PC-3 (cell line): ENCODE measurements around the gene BAIAP2L1. TPM values are rescaled to one million over a fixed set of nuclear protein-coding genes. Genes with fewer than 3 reads are reported as not detected.

ENCODE experiments used
- ATAC-seq: fragments of 200-7000 bp; cut with Tn5 transposase; 2 replicates; pipeline ENCODE4 v1.9.1; 2020; ENCODE audit warnings: mild to moderate bottlenecking, moderate library complexity
- BruUV-seq: library from RNA; stranded (reverse); fragments of 400-500 nt; replicated peaks from 2 replicates; lab custom pipeline; 2021; lab: Mats Ljungman, UMichigan
- CTCF ChIA-PET: fragments of 300-600 bp; sonication (Branson Sonifier 250); formaldehyde crosslinking; loops from one replicate; lab custom pipeline; 2022; ENCODE audit warnings: antibody characterized with exemption; lab: Charles Lee
- POLR2A ChIA-PET: fragments of 300-600 bp; sonication (Branson Sonifier 250); formaldehyde crosslinking; loops from one replicate; lab custom pipeline; 2022; ENCODE audit warnings: antibody characterized with exemption; ENCODE audit not compliant: unreplicated experiment; lab: Charles Lee
- DNase-seq: peaks from one replicate; pipeline ENCODE4 v3.0.0-alpha.2; 2015
- H2AFZ ChIP-seq: fragments of 300-600 bp; sonication (generic); 2 replicates; pipeline ENCODE4 v1.6.0; 2016; ENCODE audit warnings: antibody characterized with exemption, low read length
- H3F3A ChIP-seq: fragments of 300-600 bp; sonication (generic); one replicate; pipeline ENCODE4 v1.6.0; 2017; ENCODE audit warnings: antibody characterized with exemption, low read length, control low read depth, mild to moderate bottlenecking; ENCODE audit not compliant: unreplicated experiment
- H3K27ac ChIP-seq: fragments of 300-600 bp; sonication (generic); 2 replicates; pipeline ENCODE4 v1.5.1; 2016; ENCODE audit warnings: mild to moderate bottlenecking, low read length
- H3K27me3 ChIP-seq: fragments of 300-600 bp; sonication (generic); 2 replicates; pipeline ENCODE4 v1.6.1; 2016; ENCODE audit warnings: low read length, mixed read lengths
- H3K36me3 ChIP-seq: fragments of 300-600 bp; sonication (generic); 2 replicates; pipeline ENCODE4 v1.6.1; 2016; ENCODE audit warnings: low read depth, mixed run types, low read length, mixed read lengths
- H3K4me1 ChIP-seq: fragments of 300-600 bp; sonication (generic); 2 replicates; pipeline ENCODE4 v1.5.1; 2016; ENCODE audit warnings: low read length; ENCODE audit not compliant: insufficient read depth
- H3K4me2 ChIP-seq: fragments of 300-600 bp; sonication (generic); 2 replicates; pipeline ENCODE4 v1.6.0; 2016; ENCODE audit warnings: low read length
- H3K4me3 ChIP-seq: fragments of 300-600 bp; sonication (generic); 2 replicates; pipeline ENCODE4 v1.5.1; 2016; ENCODE audit warnings: mild to moderate bottlenecking, low read length, mixed read lengths
- H3K79me2 ChIP-seq: fragments of 300-600 bp; sonication (generic); 2 replicates; pipeline ENCODE4 v1.6.1; 2017; ENCODE audit warnings: low read length, mixed read lengths
- H3K9ac ChIP-seq: fragments of 300-600 bp; sonication (generic); 2 replicates; pipeline ENCODE4 v1.6.0; 2016; ENCODE audit warnings: mild to moderate bottlenecking, low read length
- H3K9me2 ChIP-seq: fragments of 300-600 bp; sonication (generic); replicated peaks from 2 replicates; pipeline ENCODE4 v1.6.1; 2016; ENCODE audit warnings: mixed run types, low read length, mixed read lengths
- H3K9me3 ChIP-seq: fragments of 300-600 bp; sonication (generic); 2 replicates; pipeline ENCODE4 v1.6.1; 2016; ENCODE audit warnings: low read length, mixed read lengths
- H4K20me1 ChIP-seq: fragments of 300-600 bp; sonication (generic); 2 replicates; pipeline ENCODE4 v1.6.1; 2016; ENCODE audit warnings: low read length, mixed read lengths
- EZH2 ChIP-seq: fragments of 300-600 bp; sonication (generic); IDR thresholded peaks from one replicate; pipeline ENCODE4 v1.6.1; 2017; ENCODE audit warnings: antibody characterized with exemption, mild to moderate bottlenecking, low read length; ENCODE audit not compliant: unreplicated experiment
- EZH2phosphoT487 ChIP-seq: fragments of 300-600 bp; sonication (generic); IDR thresholded peaks from 2 replicates; pipeline ENCODE4 v1.6.1; 2018; ENCODE audit warnings: mild to moderate bottlenecking, antibody characterized with exemption, low read length, borderline replicate concordance
- intact Hi-C: fragments of 100-400 bp; cut with micrococcal nuclease; formaldehyde crosslinking; loops from 2 replicates; pipeline ENCODE4 v1.9.0; 2023
- total RNA-seq: library from RNA; depleted of rRNA; stranded (reverse); fragments of >200 nt; gene quantifications from 2 replicates; pipeline ENCODE4 v1.2.3, GENCODE V29; 2014
- TF ChIP-seq, protein P1 (sequence below): fragments of 300-600 bp; sonication (generic); conservative IDR thresholded peaks from 2 replicates; pipeline ENCODE4 v1.5.1; 2017; ENCODE audit warnings: antibody characterized with exemption, low read depth, mild to moderate bottlenecking, low read length

Gene BAIAP2L1
- total RNA-seq, 1 experiment from 2014 or later: 18.9 TPM

DNA sequence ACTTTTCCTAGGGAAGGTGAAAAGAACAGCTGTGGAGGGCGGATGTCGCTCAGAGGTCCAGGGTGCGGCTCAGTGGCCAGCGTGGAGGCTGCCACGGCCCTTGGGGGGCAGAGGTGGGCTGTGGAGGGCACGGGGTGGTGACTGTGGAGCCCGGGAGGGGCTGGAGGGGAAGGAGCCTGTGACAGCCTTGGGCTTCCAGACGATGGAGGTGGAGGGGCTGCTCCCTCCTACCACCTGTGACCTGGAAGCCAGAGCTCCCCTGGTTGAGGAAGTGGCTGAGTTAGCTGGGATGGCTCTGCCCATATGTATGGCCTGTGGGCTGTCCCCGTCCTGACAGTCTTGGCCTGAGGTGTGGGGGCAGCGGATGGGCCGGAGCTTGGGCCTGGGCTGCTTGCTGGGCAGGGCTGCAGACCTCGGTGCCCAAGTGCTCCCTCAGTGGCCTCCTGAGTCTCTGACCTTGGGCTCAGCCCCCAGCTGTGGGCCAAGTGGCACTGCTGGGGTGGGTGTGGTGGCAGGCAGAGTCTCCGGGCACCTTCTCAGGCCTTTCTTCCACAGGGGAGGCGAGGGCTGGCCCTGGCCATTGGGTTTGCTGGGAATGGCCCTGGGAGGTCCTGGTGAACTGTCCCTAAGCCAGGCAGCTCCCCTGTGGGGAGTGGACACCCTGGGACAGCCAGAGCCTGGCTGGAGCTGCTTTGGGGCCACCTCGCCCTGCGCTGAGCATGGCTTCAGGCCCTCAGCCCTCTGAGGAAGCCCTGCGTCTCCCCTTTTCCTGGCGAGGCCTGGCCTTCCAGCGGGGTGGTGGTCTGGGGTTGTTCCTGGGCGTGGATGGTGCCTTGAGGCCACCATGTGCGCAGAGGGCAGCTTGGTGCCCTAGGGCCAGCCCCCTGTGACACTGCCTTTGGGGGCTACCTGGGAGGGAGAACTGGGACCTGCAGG, 115.5 kb downstream of the BAIAP2L1 start:
- Histone ChIP-seq H3K9me3 (no peaks in the 10 kb centered on the region), H3K27ac (peak overlapping the region; percentile 84), H4K20me1 (peaks cover 9% of the 10 kb centered on the region), H3F3A (no peaks in the 10 kb centered on the region), H3K4me1 (peaks cover 47% of the 10 kb centered on the region), H3K27me3 (no peaks in the 10 kb centered on the region), H3K79me2 (peaks cover 82% of the 10 kb centered on the region), H3K9me2 (no peaks in the 10 kb centered on the region), H3K4me3 (peak overlapping the region; percentile 97), H2AFZ (no peak overlapping the region), H3K4me2 (peak overlapping the region; percentile 100), H3K9ac (peak overlapping the region; percentile 97), H3K36me3 (no peaks in the 10 kb centered on the region; the same call in 1 of the 2 replicates)
- intact Hi-C loops: no loop called here
- POLR2A ChIA-PET: interaction anchor here (0.6 kb wide), 2 partner anchors 48 to 110 kb away, joined by 5 to 6 read pairs; no protein-coding TSS in a partner anchor
- no TSS peak for BruUV-seq
- no peak for ATAC-seq
- no peak for DNase-seq
- no peak for TF ChIP-seq EZH2
- TF ChIP-seq, protein P1, sequence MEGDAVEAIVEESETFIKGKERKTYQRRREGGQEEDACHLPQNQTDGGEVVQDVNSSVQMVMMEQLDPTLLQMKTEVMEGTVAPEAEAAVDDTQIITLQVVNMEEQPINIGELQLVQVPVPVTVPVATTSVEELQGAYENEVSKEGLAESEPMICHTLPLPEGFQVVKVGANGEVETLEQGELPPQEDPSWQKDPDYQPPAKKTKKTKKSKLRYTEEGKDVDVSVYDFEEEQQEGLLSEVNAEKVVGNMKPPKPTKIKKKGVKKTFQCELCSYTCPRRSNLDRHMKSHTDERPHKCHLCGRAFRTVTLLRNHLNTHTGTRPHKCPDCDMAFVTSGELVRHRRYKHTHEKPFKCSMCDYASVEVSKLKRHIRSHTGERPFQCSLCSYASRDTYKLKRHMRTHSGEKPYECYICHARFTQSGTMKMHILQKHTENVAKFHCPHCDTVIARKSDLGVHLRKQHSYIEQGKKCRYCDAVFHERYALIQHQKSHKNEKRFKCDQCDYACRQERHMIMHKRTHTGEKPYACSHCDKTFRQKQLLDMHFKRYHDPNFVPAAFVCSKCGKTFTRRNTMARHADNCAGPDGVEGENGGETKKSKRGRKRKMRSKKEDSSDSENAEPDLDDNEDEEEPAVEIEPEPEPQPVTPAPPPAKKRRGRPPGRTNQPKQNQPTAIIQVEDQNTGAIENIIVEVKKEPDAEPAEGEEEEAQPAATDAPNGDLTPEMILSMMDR: no peak
- no peak for TF ChIP-seq EZH2phosphoT487
- CTCF ChIA-PET: interaction anchor here (0.6 kb wide), 1 partner anchor 73 kb away, joined by 6 read pairs; no protein-coding TSS in a partner anchor

DNA sequence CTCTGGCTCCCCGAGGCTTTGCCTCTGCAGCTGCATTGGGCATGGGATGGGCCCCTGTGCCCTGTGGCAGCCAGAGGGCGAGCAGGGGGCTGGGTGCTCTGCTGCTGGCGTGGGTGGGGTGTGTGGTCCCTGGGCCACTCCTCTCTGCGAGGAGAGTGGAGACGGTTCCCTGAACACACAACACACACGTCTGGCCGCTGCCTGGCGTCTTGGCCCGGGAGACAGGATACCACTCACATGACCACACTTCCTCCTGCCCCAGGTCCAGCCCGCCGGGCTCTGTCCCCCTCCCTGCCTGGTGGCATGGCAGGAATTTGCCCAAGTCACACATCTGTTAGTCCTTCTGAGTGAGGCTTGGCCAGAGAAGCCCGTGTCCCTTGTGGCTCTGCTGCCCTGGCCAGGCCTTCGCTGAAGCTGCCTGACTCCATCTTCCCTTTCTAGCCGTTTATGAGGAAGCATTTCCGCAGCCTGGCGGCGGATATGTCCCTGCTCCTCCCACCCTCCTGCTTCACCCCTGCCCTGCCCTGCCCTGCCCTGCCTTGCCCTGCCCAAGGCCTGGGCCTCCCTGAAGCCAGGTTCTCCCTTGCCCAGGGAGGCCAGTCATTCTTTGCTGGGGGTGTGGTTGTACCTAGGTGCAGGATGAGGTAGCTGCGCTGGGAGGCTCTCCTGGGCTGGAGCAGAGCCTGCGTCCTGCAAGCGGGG, 116.4 kb downstream of the BAIAP2L1 start:
- CTCF ChIA-PET: no interaction called here
- Histone ChIP-seq H2AFZ (peak overlapping the region; percentile 41), H3K9me3 (no peaks in the 10 kb centered on the region), H3K9me2 (no peaks in the 10 kb centered on the region), H3K27me3 (no peaks in the 10 kb centered on the region), H3K9ac (peak overlapping the region; percentile 97), H3K4me3 (peak overlapping the region; percentile 97), H4K20me1 (peaks cover 9% of the 10 kb centered on the region), H3K4me1 (peaks cover 47% of the 10 kb centered on the region), H3K36me3 (no peaks in the 10 kb centered on the region; the same call in 1 of the 2 replicates), H3F3A (no peaks in the 10 kb centered on the region), H3K4me2 (peak overlapping the region; percentile 100), H3K27ac (peak overlapping the region; percentile 84), H3K79me2 (peaks cover 77% of the 10 kb centered on the region)
- POLR2A ChIA-PET: no interaction called here
- ATAC-seq: peak; percentile 47
- intact Hi-C loops: loop anchor here (5.0 kb wide), 1 partner anchor 133 kb away; no protein-coding TSS in a partner anchor
- TF ChIP-seq EZH2 (no peak), EZH2phosphoT487 (no peak)
- TF ChIP-seq, protein P1: no peak
- DNase-seq: peak; percentile 78
- BruUV-seq: TSS peak; percentile 9
